GM04503 (cell line): ENCODE measurements around the gene DNAJC22.

Source experiments
- DNase-seq: peaks from one replicate; pipeline ENCODE4 v3.0.0-alpha.2; 2012; ENCODE audit warnings: low read depth

DNAJC22 gene

DNA sequence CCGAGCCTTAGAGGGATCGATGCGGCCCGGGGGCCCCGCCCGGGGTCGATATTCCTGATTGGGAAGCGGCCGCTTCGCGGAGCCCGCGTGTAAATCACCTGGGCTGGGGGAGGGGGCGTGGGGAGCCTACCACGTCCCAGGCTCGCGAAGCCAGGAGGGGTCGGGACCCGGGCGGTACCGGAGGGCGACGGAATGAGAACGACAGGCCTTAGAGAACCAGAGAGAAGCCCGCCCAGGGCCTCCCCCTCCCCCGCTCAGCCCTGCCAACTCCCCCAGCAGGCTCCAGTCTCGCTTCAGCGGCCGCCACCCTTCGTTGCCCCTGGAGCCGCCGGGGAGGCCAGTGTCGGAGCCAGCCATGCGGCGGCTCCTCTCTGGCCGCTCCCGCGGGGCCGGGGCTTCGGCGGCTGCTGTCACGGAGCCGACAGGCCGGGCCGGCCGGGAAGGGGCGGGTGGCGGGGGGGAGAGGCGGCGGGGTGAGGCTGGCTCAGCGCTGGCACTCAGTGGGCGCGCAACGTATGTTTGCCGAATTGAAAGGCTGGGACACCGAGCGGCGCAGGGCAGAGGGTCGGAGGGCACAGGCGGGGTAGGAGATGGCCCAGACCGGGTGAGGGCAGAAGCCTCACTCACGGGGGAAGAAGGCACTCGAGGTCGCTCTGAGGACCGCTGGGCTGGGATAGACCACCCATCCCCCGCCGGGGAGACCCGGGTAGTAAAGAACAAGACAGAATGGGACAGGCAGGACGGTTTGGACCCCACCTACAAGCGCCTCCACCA, 1.4 kb upstream of the DNAJC22 start:
- no peak for DNase-seq

DNA sequence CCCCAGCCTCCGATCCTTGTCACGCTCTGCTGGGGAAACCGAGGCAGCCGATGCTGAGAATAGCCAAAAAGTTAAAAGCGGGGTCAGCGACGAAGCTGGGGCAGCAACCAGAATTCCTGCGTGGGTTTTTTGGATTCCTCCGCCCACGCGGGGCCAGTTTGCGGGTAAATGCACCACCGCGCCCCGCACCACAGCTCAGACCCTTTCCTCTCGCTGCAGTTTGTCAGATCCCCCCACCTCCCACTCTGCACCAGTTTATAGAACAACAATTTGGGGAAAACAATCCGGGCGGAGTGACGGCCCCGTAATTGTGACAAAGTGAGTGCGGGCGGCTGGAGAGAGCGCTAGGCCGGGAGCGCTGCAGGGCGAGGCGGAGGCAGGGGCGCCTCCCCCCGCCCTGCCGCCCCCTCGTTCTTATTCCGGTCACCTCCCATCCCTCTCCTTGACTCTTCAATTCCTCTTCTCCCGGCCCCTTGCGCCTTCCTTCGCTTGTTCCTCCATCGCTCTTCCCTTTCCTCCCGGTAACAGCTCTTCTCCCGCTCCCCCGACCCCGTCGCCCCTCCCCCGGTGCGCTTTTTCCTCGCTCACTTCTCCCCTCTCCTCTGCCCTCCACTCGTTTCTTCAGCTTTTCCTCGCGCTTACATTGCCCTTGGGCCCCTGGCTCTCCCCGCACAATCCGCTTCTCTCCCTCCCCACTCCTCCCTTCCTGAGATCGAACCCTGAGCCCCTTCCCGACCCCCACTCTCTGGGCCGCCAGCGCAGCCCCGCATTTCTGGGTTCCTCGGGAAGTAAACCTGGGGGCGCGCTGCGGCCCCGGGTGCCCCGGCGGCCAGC, 646 bp upstream of the DNAJC22 start:
- no peak for DNase-seq

DNA sequence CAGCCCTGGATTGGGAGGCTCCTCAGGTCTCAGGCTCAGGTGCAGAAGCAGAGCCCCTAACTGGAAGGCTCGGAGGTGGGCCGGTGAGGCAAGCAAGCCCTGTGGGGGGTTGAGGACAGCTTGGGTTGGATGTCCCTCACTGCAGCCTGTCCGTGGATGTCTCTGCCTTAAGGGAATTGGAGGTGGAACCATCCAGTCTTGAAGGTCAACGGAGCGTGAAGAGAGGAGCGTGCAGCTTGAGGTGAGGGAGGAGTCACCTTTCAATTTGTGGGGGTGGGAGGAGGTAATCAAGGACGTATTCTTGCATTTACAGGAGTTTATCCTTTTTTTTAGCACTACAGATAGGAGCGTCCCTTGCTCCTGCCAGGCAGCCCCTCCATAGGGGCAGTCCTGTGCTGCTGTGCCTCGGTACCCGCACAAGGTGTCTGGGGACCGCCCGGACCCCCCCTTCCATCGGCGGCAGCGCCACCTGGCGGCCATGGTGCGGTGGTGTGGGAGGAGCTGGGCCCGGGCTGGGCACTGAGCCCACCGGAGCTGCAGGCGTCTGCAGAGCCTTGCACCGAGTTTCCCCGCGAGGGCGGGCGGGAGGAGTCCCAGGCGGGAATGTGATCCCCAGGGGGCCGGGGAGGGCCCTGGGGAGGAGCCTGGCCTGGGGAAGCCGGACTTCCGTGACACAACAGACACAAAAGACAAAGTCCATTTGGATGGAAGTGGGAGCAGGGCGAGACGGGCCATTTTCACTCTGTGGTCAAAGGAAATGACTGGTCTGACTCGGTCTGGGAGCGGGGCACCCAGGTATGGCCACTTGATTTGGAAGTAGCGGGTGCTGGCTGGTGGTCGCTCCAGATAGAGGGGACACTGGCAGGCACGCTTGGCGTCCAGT, 864 bp downstream of the DNAJC22 start:
- no peak for DNase-seq

DNA sequence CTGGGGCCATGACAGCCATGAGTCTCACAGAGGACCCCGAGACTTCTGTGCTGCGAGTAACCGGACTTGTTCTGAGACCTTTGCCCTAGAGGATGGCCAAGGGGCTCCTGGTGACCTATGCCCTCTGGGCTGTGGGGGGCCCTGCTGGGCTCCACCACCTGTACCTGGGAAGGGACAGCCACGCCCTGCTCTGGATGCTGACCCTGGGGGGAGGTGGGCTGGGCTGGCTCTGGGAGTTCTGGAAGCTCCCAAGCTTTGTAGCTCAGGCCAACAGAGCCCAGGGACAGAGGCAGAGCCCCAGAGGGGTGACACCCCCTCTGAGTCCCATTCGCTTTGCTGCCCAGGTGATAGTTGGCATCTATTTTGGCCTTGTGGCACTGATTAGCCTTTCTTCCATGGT, 2.1 kb downstream of the DNAJC22 start:
- no peak for DNase-seq

DNA sequence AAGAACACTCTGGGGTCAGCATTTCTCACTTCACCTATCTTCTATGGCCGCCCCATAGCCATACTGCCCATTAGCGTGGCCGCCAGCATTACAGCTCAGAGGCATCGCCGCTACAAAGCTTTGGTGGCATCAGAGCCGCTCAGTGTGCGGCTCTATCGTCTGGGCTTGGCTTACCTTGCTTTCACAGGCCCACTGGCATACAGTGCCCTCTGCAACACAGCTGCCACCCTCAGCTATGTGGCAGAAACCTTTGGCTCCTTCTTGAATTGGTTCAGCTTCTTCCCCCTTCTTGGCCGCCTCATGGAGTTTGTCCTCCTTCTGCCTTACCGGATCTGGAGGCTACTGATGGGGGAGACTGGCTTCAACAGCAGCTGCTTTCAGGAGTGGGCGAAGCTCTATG, 2.6 kb downstream of the DNAJC22 start:
- DNase-seq, result no peak

DNA sequence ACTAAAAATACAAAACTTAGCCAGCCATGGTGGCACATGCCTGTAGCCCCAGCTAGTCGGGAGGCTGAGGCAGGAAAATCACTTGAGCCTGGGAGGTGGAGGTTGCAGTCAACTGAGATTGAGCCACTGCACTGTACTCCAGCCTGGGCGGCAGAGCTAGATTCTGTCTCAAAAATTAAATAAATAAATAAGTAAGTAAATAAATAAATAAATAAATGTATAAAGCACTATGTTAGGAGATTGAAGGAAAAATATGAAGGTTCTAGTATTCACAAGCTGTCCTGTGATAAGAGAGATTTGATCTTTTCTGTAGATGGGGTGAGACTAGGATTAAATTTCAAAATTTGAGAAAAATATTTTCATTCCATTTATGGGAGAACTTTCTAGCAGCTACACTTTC, 5.7 kb downstream of the DNAJC22 start:
- DNase-seq, result no peak

DNA sequence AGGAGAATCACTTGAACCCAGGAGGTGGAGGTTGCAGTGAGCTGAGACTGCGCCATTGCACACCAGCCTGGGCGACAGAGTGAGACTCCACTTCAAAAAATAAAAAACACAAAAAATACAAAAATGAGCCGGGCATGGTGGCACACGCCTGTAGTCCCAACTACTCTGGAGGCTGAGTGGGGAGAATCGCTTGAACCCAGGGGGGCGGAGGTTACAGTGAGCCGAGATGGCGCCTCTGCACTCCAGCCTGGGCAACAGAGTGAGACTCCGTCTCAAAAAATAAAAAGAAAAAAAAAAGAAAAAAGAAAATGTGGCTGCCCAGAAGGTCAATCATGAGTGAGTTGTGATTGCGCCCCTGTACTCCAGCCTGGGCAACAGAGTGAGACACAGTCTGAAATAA, 9.2 kb downstream of the DNAJC22 start:
- DNase-seq, result no peak

DNA sequence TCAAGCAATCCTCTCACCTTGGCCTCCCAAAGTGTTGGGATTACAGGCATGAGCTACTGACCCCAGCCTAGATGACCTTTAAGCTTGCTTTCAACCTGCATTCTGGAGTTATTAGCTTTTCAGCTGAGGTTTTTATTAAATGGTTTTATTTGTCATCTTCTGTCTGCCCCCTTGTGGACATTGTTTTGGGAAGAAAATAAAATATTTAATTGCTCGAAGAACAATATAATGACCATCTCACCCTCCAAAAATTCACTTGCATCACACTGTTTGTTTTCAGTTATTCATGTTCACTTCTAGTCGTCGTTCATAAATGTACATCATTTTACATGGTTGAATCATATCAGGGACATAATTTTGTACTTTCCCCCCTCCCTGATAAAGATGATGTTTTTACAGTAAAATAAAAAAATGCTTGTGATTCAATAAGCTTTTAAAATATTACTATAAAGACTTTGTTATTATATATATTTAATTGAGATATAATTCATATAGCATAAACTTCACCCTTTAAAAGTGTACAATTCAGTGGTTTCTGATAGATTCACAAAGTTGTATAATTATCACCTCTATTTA, 10.5 kb downstream of the DNAJC22 start:
- DNase-seq, result no peak

DNA sequence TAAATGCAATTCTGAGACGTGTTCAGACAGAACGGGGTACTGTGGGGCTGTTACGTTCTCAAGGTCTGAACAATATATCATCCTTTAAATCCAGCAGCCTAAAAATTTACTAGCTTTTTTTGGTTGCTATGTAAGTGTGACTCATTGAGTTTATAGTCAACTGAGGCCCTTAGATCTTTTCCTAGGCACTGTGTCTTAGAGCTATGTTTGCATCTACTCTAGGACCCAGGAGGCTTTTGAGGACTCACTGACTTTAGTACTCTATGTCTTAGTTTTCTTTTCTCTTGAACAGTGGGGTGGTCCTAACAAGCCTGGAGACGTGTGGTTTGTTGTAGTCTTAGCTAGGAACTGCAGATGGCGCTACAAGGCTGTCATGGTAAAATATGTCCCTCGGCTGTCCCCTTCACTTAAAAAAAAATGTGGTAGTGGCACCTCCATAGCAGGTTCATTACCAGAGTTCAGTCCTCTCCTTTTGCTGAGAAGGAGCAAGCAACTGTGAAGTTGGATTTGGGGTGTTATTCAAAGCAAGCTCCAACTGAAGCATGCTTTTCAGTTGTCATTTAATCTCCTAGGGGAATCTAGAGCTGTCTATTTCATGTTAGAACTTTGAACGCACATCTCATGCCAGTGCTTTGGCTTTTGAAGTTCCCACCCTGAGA, 11.9 kb downstream of the DNAJC22 start:
- DNase-seq, result no peak

DNA sequence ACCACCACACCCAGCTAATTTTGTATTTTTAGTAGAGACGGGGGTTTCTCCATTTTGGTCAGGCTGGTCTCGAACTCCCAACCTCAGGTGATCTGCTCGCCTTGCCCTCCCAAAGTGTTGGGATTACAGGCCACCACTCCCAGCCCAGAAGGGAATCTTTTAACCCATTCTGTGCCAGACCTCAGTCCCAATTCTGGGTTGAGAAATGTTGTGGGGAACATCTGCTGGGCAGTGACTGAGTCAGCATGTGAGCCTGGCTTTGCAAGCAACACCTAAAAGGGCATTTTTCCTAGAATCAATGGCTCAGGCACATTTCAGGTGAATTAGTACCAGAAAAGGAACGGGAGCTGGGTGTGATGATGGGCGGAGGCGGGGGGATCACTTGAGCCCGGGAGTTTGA, 13.0 kb downstream of the DNAJC22 start:
- no peak for DNase-seq

DNA sequence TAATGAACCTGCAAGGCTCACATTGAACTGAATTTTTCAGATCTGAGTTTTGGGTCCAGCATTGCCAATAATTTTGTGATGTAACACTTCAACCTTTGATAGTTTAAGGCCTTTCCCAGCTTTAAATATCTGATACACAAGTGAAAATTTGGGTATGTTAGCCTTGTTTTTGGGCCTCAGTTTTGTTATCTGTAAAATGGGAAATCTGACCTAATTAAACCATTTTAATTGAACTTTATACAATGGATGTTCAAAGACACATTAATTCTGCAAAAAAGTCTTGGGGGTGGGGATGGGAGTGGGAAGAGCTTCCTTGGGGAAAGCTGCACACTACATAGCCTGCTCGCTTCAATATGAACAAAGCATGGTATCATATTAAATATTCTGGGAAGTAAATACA, 15.4 kb downstream of the DNAJC22 start:
- DNase-seq, result no peak

DNA sequence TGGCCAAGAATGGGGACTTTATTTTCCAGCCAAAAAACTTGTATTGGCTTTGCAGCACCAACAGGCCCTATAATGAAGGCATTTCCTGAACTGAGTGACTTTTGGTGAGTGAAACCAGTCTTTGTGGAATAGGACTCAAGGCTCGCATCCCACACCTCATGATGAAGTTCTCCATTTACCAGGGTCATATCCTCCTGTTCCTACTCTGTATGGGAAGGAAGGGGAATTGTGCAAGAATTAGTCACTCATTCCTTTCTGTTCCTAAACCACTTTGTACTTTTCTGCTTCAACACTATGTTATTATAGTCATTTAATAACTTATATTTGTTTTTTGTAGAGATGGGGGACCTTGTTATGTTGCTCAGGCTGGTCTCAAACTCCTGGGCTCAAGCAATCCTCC, 18.3 kb downstream of the DNAJC22 start:
- no peak for DNase-seq

DNA sequence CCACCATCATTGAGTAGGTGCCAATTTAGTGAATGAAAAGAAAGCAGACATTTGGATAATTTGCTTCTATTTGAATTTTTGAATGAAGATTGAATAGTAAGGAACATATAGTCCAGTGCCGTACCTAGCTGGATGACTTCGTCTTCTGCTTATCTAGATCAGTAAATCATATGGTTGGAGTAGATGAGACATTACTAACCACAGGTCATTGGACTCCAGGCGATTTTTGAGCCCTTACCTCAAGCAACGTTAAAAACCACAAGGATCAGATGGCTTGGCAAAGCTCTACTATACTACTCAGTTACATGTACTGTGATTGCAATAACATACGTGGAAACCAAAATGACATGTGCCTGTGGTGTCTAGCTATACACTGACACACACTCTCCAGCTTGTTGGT, 18.9 kb downstream of the DNAJC22 start:
- no peak for DNase-seq

DNA sequence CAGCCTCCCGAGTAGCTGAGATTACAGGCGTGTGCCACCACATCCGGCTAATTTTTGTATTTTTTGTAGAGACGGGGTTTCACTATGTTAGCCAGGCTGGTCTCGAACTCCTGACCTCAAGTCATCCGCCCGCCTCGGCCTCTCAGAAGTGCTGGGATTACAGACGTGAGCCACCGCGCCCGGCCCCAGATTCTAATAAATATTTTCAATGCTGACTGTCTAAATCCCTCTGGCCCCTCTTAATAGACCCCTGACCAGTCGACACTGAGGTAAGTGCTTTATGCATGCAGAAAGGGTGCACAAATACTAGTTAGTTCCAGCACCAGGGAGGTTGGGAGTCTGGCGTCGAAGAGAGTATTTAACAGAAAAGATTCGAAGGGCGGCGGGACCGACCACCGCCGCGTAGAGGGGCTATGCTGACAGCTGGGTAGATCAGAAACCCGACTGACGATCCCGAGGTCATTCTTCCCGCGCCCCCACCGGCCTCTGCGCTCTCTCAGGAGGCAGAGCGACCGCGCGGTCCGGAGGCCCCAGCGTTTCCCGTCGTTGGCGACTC, 19.5 kb downstream of the DNAJC22 start:
- no peak for DNase-seq

DNA sequence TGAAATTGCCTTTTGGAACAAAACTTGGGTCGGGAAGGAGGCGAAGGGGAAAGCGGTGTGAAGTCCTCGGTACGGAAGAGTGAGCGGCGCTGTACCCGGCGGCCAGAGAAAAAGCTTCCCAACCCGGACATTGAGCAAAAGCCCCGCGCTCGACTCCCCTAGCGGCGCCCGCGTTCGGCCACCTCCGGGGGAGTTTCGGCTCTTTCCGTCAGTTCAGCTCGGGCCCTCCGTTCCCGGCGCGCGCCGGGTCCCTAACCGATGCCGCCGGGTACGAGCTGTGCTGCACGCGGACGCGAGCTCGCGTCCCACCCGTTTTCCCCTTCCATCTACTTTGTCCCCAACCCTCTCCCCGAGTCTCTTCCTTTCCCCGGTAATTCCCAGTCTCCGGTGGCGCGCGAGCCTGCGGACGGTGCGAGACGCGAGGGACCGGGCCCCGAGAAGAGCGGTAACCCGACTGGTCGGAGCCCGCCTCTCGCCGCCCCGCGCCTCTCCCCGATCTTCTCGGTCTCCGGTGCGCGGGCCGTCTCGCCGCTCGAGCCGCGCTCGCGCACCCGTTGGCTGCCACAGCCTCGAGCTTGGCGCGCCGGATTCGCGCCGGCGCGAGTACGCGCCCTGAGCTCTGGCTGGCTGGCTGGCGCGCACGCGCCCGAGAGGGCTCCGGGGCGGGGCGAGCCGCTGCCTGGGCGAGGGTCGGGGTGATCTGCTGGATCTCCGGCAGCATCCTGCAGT, 20.1 kb downstream of the DNAJC22 start:
- DNase-seq, result no peak

DNA sequence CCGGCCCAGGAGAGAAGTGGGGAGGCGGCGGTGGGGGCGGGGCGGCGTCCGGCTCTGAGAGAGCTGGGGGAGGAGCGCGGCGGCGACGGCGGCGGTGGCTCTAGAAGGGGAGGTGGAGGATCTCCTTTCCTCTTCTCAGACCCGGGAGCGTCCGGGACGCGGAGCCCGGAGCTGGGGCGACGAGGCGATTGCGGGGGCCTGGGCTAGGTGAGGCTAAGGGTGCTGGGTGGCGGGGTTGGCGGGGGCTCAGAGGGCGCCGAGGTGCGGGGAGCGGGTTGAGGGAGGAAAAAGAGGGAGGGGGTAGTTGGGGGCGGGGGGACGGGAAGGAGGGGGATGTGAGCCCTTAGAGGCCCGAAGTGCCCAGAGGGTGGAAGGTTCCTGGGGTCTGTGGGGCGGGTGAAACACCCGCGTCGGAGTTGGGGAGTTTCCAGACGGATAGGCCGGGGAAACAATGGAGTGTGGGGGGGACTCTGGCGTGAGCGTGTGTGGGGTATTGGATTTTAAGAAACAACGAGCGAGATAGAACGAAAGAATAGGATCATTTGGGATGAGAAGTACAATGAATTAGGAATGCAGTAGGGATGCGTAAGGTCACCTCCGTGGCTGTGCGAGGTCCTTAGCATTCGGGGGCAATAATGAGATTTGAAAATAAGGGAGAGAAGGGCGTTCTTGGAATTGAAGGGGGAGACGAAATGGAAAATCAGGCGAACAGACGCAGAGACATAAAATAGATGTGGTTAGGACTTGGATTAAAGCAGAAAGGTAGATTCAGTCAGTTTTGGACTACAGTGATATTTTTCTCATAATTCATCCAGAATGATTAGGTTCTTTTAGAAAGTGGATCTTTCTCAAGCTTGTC, 20.9 kb downstream of the DNAJC22 start, which contains the start of gene SPATS2:
SPATS2 (plus strand) TSS at position 82 of the 859 bp plus-strand sequence. CDS start 93,551 bp downstream, outside the sequence.
- DNase-seq, result no peak

DNA sequence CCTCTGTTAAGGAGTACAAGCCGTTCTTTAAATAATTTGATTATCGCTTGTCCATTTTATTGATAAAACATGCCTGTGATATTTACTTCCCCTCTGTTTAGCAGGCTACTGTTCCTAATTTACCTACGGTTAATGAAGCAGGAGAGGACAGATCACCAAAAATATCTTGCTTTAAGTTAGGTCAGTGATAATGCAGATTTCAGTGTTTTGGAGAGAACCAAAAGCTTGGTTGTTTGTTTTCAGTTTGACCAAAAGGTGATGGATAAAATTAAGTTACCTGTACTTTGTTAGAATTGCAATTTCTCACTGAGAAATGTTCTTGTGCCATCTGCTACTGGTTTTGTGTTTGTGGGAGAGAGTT, 21.5 kb downstream of the DNAJC22 start:
- no peak for DNase-seq

DNA sequence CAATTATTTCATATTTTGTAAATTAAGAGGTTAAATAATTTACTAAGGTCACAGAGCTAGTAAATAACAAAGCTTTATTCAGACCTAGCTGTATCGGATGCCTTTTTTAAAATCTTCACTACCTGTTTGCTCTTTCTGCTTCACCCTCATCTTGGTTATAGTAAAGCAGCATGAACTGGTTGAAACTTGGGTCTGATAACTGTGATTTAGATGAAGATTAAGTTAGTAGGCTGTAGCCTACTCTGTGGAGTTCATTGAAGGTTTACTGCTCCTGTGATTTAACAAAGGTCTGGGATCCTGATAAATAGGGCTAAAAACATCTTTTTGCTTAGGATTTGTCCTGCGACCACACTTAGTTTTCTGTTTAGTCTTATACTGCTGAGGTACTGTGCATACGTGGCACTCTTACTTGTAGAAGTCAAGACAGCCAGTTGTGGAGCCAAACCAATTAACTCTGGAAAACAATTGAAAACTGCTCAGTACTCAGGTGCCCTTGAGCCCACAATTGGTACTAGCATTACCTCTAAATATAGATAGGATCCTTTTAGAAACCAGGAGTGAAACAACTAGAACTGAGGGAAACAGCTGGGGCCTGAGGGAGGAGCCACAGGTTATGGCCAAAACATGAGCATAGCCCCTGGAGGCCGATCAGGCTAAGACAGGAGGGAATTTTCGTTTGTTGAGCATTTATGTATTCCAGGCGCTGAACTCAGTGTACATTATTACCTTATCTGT, 22.9 kb downstream of the DNAJC22 start:
- DNase-seq, result no peak

DNA sequence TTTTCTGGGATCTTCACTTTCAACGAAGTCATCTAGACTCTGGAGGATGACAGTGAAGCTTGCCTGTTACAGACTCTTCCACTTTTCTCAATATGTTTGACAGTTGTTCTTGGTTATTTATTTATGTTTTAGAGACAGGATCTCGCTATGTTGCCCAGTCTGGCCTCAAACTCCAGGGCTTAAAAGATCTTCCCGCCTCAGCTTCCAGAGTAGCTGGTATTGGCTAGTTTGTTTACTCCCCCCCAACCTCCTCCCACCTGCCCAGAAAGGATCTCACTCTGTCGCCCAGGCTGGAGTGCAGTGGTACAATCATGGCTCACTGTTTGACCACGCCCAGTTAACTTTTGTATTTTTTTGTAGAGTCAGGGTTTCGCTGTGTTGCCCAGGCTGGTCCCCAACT, 23.9 kb downstream of the DNAJC22 start:
- DNase-seq, result no peak
